Pancreas (tissue), 10 donors: ENCODE measurements around the gene SORT1. TPM values are rescaled to one million over a fixed set of nuclear protein-coding genes. Genes with fewer than 3 reads are reported as not detected.

Experiments used
- ATAC-seq, 4 donors: fragments of 200-7000 bp; cut with Tn5 transposase; one replicate each; pipeline versions ENCODE4 v1.8.0 to v1.9.1; 2020; ENCODE audit warnings: mild to moderate bottlenecking in 4 of 4, moderate library complexity in 4 of 4
- DNase-seq, 6 donors: peaks; one replicate each; pipeline ENCODE4 v3.0.0-alpha.2; 2020
- FAIRE-seq: peaks from 2 replicates; lab custom pipeline; 2012; peaks lifted over from hg19 to GRCh38; lab: Jason Lieb, UNC
- H3K27ac ChIP-seq, 4 donors: fragments of 200-600 bp; sonication (generic); 1 replicate in 3 of 4; 2 replicates in 1 of 4; pipeline versions ENCODE4 v1.5.0 to v1.8.0; 2020
- H3K27me3 ChIP-seq, 4 donors: fragments of 200-600 bp; one replicate each; pipeline ENCODE4 v1.8.0; 2021
- H3K36me3 ChIP-seq, 3 donors: fragments of 200-600 bp; sonication (generic) in 1 of 3; one replicate each; pipeline versions ENCODE4 v1.5.0 to v1.8.0; 2020 to 2021
- H3K4me1 ChIP-seq, 3 donors: fragments of 200-600 bp; one replicate each; pipeline ENCODE4 v1.8.0; 2021
- H3K4me3 ChIP-seq, 4 donors: fragments of 200-600 bp; sonication (generic) in 2 of 4; one replicate each; pipeline versions ENCODE4 v1.5.0 to v1.8.0; 2020 to 2021
- H3K9me3 ChIP-seq, 4 donors: fragments of 200-600 bp; one replicate each; pipeline ENCODE4 v1.8.0; 2021
- CTCF ChIP-seq, 4 donors: fragments of 200-600 bp; sonication (generic) in 3 of 4; IDR thresholded peaks; one replicate each; pipeline versions ENCODE4 v1.5.0 to v1.8.0; 2021; ENCODE audit warnings: antibody characterized with exemption in 4 of 4
- WGBS, 2 donors: extraction: QIAGEN DNeasy Blood & Tissue Kit; methylation state at CpG; one replicate each; pipeline ENCODE4 v1.1.7; 2013; 5-methylcytosine and 5-hydroxymethylcytosine counted together
- intact Hi-C, 3 donors: fragments of 100-400 bp; cut with DNase I; formaldehyde crosslinking; loops; one replicate each; pipeline versions ENCODE4 v1.11.1 to v1.14.2; 2022
- polyA plus RNA-seq, 2 donors: library from polyadenylated mRNA; stranded (reverse); fragments of 200-250 nt; gene quantifications; one replicate each; pipeline ENCODE4 v1.2.3, GENCODE V29; 2013
- total RNA-seq, 6 donors: library from RNA; stranded (reverse); fragmentation: NEBNext Ultra II Directional in 4 of 6; extraction: Animal tissue kit (Norgen Biotek cat#: 25700) in 4 of 6; gene quantifications; one replicate each; pipeline versions ENCODE4 v1.2.1 to v1.2.4, GENCODE V29; 2021 to 2023
- donor health status: healthy with polysubstance abuse.
- donor health status: DM: no; HTN: no; CAD: no; lungs with moderate emphysema.
- donor health status: DM: no; HTN: no; CAD: no.
- donor health status: control.
- donor health status: control.
- donor health status: Bipolar disorder and iron deficiency.
- donor health status: DM: yes; HTN: yes; CAD: no.
- donor health status: DM: no; HTN: no; CAD: no.
- donor health status: DM: no; HTN: no; CAD: no.
- donor health status: DM: yes; HTN: yes; CAD: no.

The SORT1 gene
- total and polyA plus RNA-seq, 8 donors = 10.4 to 60.7 (median 25.1) TPM

GRCh38 chr1:109391626-109392025 is 6.1 kb downstream of the SORT1 start:
- no peaks in the 10 kb centered on the region for H3K9me3 ChIP-seq
- no peaks in the 10 kb centered on the region for H3K27me3 ChIP-seq
- H3K36me3 ChIP-seq = no peaks in the 10 kb centered on the region
- no peak for TF ChIP-seq CTCF (IDR thresholded peaks at IDR 0.05)
- FAIRE-seq (no peak), ATAC-seq (no peak), DNase-seq (no peak)
- H3K27ac ChIP-seq = peak overlapping the region in 3 of 4 donors; percentile 1 to 81 (median 77)
- peaks cover 4 to 55% (median 22%) of the 10 kb centered on the region in 3 donors for H3K4me1 ChIP-seq
- no peak overlapping the region for H3K4me3 ChIP-seq
- intact Hi-C loops = loop anchor here in 1 of 3 donors (10.0 kb wide), 1 partner anchor 117 kb away; no protein-coding TSS in a partner anchor

- 66 to 76% methylated on average over 3 of the region's 3 CpGs for WGBS, 2 donors
- peak overlapping the region in 1 of 4 donors; percentile 81 for H3K27ac ChIP-seq
- no peaks in the 10 kb centered on the region for H3K27me3 ChIP-seq
- H3K4me1 ChIP-seq = peaks cover 4 to 50% (median 17%) of the 10 kb centered on the region in 3 donors
- ATAC-seq = no peak
- no peaks in the 10 kb centered on the region for H3K36me3 ChIP-seq
- H3K9me3 ChIP-seq = no peaks in the 10 kb centered on the region
- DNase-seq = no peak
- no peak overlapping the region for H3K4me3 ChIP-seq
- intact Hi-C loops = loop anchor here in 1 of 3 donors (10.0 kb wide), 1 partner anchor 116 kb away; no protein-coding TSS in a partner anchor
- TF ChIP-seq CTCF (IDR thresholded peaks at IDR 0.05) = no peak
- no peak for FAIRE-seq
These were observed 6.6 kb downstream of the SORT1 start for GRCh38 chr1:109391157-109391556.

GRCh38 chr1:109389638-109390341 is 7.9 kb downstream of the SORT1 start:
- Histone ChIP-seq H3K4me1 (peaks cover 4 to 51% (median 17%) of the 10 kb centered on the region in 3 donors), H3K4me3 (no peak overlapping the region), H3K36me3 (no peaks in the 10 kb centered on the region), H3K27ac (no peak overlapping the region), H3K9me3 (no peaks in the 10 kb centered on the region), H3K27me3 (no peaks in the 10 kb centered on the region)
- TF ChIP-seq CTCF (IDR thresholded peaks at IDR 0.05) = no peak
- intact Hi-C loops = loop anchor here in 1 of 3 donors (10.0 kb wide), 1 partner anchor 115 kb away; no protein-coding TSS in a partner anchor
- FAIRE-seq = no peak
- no peak for ATAC-seq
- no peak for DNase-seq
- 82 to 86% methylated on average over 5 of the region's 5 CpGs for WGBS, 2 donors

- WGBS, 2 donors = 69 to 75% methylated on average over 7 of the region's 7 CpGs
- DNase-seq (no peak), FAIRE-seq (no peak), ATAC-seq (no peak)
- Histone ChIP-seq H3K9me3 (no peaks in the 10 kb centered on the region), H3K36me3 (no peaks in the 10 kb centered on the region), H3K4me1 (peaks cover 4 to 45% (median 17%) of the 10 kb centered on the region in 3 donors), H3K27me3 (no peaks in the 10 kb centered on the region), H3K4me3 (no peak overlapping the region), H3K27ac (no peak overlapping the region)
- intact Hi-C loops = no loop called here
- no peak for TF ChIP-seq CTCF (IDR thresholded peaks at IDR 0.05)
These were observed 8.7 kb downstream of the SORT1 start for GRCh38 chr1:109388884-109389637.
